ENCODE data around the gene APC2. TPM values are rescaled to one million over a fixed set of nuclear protein-coding genes. Genes with fewer than 3 reads are reported as not detected.

APC2 gene
- total RNA-seq, 4 donors from 2014 or later = 0.02 to 1.2 (median 0.35) TPM

GRCh38 chr19:1431759-1432506, 18.0 kb upstream of the APC2 start:
- ATAC-seq = no peak
- TF ChIP-seq POLR2AphosphoS5 (IDR thresholded peaks at IDR 0.05) = no peak
- TF ChIP-seq EP300 (IDR thresholded peaks at IDR 0.05) = no peak
- TF ChIP-seq POLR2A (IDR thresholded peaks at IDR 0.05) = no peak
- TF ChIP-seq CTCF (IDR thresholded peaks at IDR 0.05) = no peak
- 80 to 82% methylated on average over 1 to 4 of the region's 24 CpGs for WGBS, 2 donors (ENCODE audit: low coverage in 1 of 2)
- H3K27ac ChIP-seq = no peak overlapping the region
- no peaks in the 10 kb centered on the region for H3K4me1 ChIP-seq
- no peaks in the 10 kb centered on the region for H3K9me3 ChIP-seq
- H3K36me3 ChIP-seq = peaks cover 0 to 98% of the 10 kb centered on the region in 2 donors
- no peak overlapping the region for H3K4me3 ChIP-seq
- H3K27me3 ChIP-seq = no peaks in the 10 kb centered on the region

GRCh38 chr19:1432507-1432887, 17.4 kb upstream of the APC2 start:
- Histone ChIP-seq H3K4me3 (no peak overlapping the region), H3K27ac (no peak overlapping the region), H3K4me1 (peaks cover 0 to under 1% (median 0%) of the 10 kb centered on the region in 3 donors), H3K9me3 (no peaks in the 10 kb centered on the region), H3K36me3 (peaks cover 0 to 92% of the 10 kb centered on the region in 2 donors), H3K27me3 (no peaks in the 10 kb centered on the region)
- WGBS, 2 donors (ENCODE audit: low coverage in 1 of 2) = 83% methylated on average over 5 of the region's 16 CpGs; no CpG with 5 or more reads in 1 of the 2 donors
- no peak for ATAC-seq
- TF ChIP-seq POLR2AphosphoS5 (IDR thresholded peaks at IDR 0.05) (no peak), POLR2A (IDR thresholded peaks at IDR 0.05) (no peak), EP300 (IDR thresholded peaks at IDR 0.05) (no peak), CTCF (IDR thresholded peaks at IDR 0.05) (no peak)

DNA sequence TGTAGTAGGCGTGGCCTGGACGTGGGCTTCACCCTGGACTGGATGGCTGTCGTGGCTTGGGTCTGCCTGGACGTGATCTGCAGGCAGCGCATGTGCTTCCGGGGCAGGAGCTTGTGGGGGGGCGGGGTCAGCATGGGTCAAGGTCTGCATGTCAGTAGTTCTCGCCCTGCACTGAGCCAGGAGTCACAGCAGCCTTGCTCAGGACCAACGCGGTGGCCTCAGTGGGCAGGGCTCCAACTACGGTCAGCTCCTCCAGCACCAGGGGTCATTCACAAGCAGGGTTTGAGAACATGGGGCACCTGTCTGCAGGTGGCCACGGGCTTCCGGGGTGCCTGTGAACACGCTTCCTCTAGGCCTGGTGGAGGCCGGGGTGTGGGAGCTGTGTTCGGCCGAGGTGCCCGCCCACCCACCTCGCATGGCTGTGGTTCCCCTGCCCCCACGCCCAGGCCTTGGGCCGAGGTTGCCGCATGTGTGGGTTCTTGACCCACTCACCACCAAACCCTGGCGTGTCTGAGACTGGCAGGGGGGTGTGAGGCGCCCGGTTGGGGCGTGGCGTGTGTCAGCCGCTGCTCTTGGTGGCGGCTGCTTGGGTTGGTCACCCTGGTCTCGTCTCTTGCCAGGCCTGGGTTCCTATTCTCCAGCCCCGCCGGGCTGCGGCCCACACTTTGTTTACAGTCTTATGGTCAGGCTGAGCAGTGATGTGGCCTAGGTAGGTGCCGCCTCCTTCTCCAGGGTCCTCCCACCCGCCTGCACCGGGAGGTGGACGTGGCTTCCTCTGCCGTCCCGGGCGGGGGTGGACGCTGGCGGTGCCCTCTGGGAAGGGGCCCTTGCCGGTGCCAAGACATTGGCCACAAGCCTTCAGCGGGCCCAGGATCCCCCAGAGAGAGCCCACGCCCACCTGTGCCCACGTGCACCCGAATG, 16.5 kb upstream of the APC2 start:
- no peak overlapping the region for H3K27ac ChIP-seq
- no peaks in the 10 kb centered on the region for H3K27me3 ChIP-seq
- H3K9me3 ChIP-seq = no peaks in the 10 kb centered on the region
- ATAC-seq = no peak
- WGBS, 2 donors (ENCODE audit: low coverage in 1 of 2) = 92% methylated on average over 7 of the region's 47 CpGs; no CpG with 5 or more reads in 1 of the 2 donors
- H3K36me3 ChIP-seq = peaks cover 0 to 83% of the 10 kb centered on the region in 2 donors
- TF ChIP-seq POLR2A (IDR thresholded peaks at IDR 0.05) = no peak
- no peak for TF ChIP-seq POLR2AphosphoS5 (IDR thresholded peaks at IDR 0.05)
- no peak overlapping the region for H3K4me3 ChIP-seq
- peaks cover 0 to 7% (median 0%) of the 10 kb centered on the region in 3 donors for H3K4me1 ChIP-seq

DNA sequence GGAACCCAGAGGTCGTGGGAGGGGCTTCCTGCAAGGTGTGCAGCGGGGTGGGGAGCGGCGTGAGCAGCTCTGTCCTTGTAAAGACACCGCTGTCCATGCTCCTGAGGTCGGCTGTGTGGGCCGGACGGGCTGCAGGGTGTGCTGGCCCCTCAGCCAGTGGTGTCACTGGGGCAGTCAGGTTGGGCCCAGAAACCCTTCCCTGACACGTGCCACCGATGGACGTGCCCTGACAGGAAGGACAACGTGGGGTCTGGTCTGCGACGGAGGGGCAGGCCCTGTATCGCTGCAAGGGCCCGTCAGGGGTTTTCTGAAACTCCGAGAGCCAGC, 15.9 kb upstream of the APC2 start:
- Histone ChIP-seq H3K9me3 (no peaks in the 10 kb centered on the region), H3K27me3 (no peaks in the 10 kb centered on the region), H3K4me1 (peaks cover 0 to 9% (median under 1%) of the 10 kb centered on the region in 3 donors), H3K27ac (no peak overlapping the region), H3K4me3 (no peak overlapping the region), H3K36me3 (peaks cover 0 to 77% of the 10 kb centered on the region in 2 donors)
- no peak for ATAC-seq
- WGBS, 2 donors (ENCODE audit: low coverage in 1 of 2) = 100% methylated on average over 1 to 2 of the region's 17 CpGs
- TF ChIP-seq POLR2A (IDR thresholded peaks at IDR 0.05) = no peak
- TF ChIP-seq POLR2AphosphoS5 (IDR thresholded peaks at IDR 0.05) = no peak
- no peak for TF ChIP-seq EP300 (IDR thresholded peaks at IDR 0.05)
- no peak for TF ChIP-seq CTCF (IDR thresholded peaks at IDR 0.05)

- WGBS, 2 donors (ENCODE audit: low coverage in 1 of 2) = 71 to 80% methylated on average over 3 to 14 of the region's 39 CpGs
- peaks cover 0 to 73% of the 10 kb centered on the region in 2 donors for H3K36me3 ChIP-seq
- no peak overlapping the region for H3K4me3 ChIP-seq
- TF ChIP-seq CTCF (IDR thresholded peaks at IDR 0.05) (no peak), POLR2AphosphoS5 (IDR thresholded peaks at IDR 0.05) (no peak), EP300 (IDR thresholded peaks at IDR 0.05) (no peak), POLR2A (IDR thresholded peaks at IDR 0.05) (no peak)
- H3K27ac ChIP-seq = no peak overlapping the region
- H3K27me3 ChIP-seq = no peaks in the 10 kb centered on the region
- ATAC-seq = no peak
- no peaks in the 10 kb centered on the region for H3K9me3 ChIP-seq
- peaks cover 0 to 15% (median 6%) of the 10 kb centered on the region in 3 donors for H3K4me1 ChIP-seq
These were observed 15.3 kb upstream of the APC2 start for GRCh38 chr19:1434577-1435060.
